IMR-90 (cell line): ENCODE data around the gene CCNG1. TPM values are rescaled to one million over a fixed set of nuclear protein-coding genes. Genes with fewer than 3 reads are reported as not detected.

Experiments used
- ATAC-seq: fragments of 200-7000 bp; cut with Tn5 transposase; 2 replicates; pipeline ENCODE4 v1.9.1; 2020; ENCODE audit warnings: low read depth, mild to moderate bottlenecking, moderate library complexity
- BruUV-seq: library from RNA; stranded (reverse); fragments of 400-500 nt; replicated peaks from 2 replicates; lab custom pipeline; 2021; lab: Mats Ljungman, UMichigan
- CTCF ChIA-PET: fragments of 300-600 bp; formaldehyde crosslinking; extraction: SDS; loops from one replicate; lab custom pipeline; 2021; ENCODE audit warnings: antibody characterized with exemption; lab: Yijun Ruan, JAX
- POLR2A ChIA-PET: fragments of 300-600 bp; sonication (Branson Sonifier 250); formaldehyde crosslinking; loops from one replicate; lab custom pipeline; 2022; ENCODE audit warnings: antibody characterized with exemption; ENCODE audit not compliant: unreplicated experiment; lab: Charles Lee
- DNase-seq: peaks from one replicate; pipeline ENCODE4 v3.0.0; 2013
- H2AFZ ChIP-seq: replicated peaks from 2 replicates; pipeline ENCODE3; 2013; ENCODE audit warnings: low read length, mild to moderate bottlenecking; ENCODE audit not compliant: poor library complexity
- H2AK5ac ChIP-seq: 2 replicates; pipeline ENCODE4 v1.6.1; 2013; ENCODE audit warnings: low read depth, low read length, inconsistent platforms
- H2AK9ac ChIP-seq: replicated peaks from 2 replicates; pipeline ENCODE3; 2013; ENCODE audit warnings: mild to moderate bottlenecking, low read depth, low read length, moderate library complexity; ENCODE audit not compliant: poor library complexity
- H2BK120ac ChIP-seq: 2 replicates; pipeline ENCODE4 v1.6.1; 2013; ENCODE audit warnings: low read depth, low read length, inconsistent platforms
- H2BK15ac ChIP-seq: 3 replicates; pipeline ENCODE4 v1.6.1; 2013; ENCODE audit warnings: low read depth, low read length, inconsistent platforms
- H2BK20ac ChIP-seq: 2 replicates; pipeline ENCODE4 v1.6.1; 2013; ENCODE audit warnings: low read depth, mild to moderate bottlenecking, inconsistent platforms, low read length, moderate library complexity
- H2BK5ac ChIP-seq: 2 replicates; pipeline ENCODE4 v1.6.1; 2013; ENCODE audit warnings: mild to moderate bottlenecking, low read depth, low read length, inconsistent platforms; ENCODE audit not compliant: poor library complexity, severe bottlenecking
- H3K14ac ChIP-seq: replicated peaks from 2 replicates; pipeline ENCODE4 v1.6.1; 2013; ENCODE audit warnings: low read depth, low read length, inconsistent platforms
- H3K18ac ChIP-seq: 2 replicates; pipeline ENCODE4 v1.6.1; 2013; ENCODE audit warnings: low read depth, low read length, control low read depth
- H3K23ac ChIP-seq: 2 replicates; pipeline ENCODE4 v1.6.1; 2013; ENCODE audit warnings: low read depth, low read length, inconsistent platforms
- H3K27ac ChIP-seq: 2 replicates; pipeline ENCODE4 v1.5.1; 2013; ENCODE audit warnings: mild to moderate bottlenecking, control low read depth, low read length; ENCODE audit not compliant: insufficient read depth
- H3K27me3 ChIP-seq: 2 replicates; pipeline ENCODE4 v1.6.1; 2013; ENCODE audit warnings: low read length; ENCODE audit not compliant: control insufficient read depth, insufficient read depth
- H3K36me3 ChIP-seq: 2 replicates; pipeline ENCODE4 v1.6.1; 2013; ENCODE audit warnings: low read length, mixed read lengths; ENCODE audit not compliant: control insufficient read depth, insufficient read depth
- H3K4ac ChIP-seq: 2 replicates; pipeline ENCODE4 v1.6.1; 2013; ENCODE audit warnings: low read depth, low read length, inconsistent platforms
- H3K4me1 ChIP-seq: 2 replicates; pipeline ENCODE4 v1.6.1; 2013; ENCODE audit warnings: low read length, mixed read lengths; ENCODE audit not compliant: control insufficient read depth, insufficient read depth
- H3K4me2 ChIP-seq: 2 replicates; pipeline ENCODE4 v1.6.1; 2013; ENCODE audit warnings: low read depth, mild to moderate bottlenecking, control low read depth, low read length, moderate library complexity
- H3K4me3 ChIP-seq: 2 replicates; pipeline ENCODE4 v1.5.1; 2013; ENCODE audit warnings: low read depth, mild to moderate bottlenecking, control low read depth, low read length, moderate library complexity; ENCODE audit not compliant: insufficient read depth
- H3K56ac ChIP-seq: 2 replicates; pipeline ENCODE4 v1.6.1; 2013; ENCODE audit warnings: low read length, inconsistent platforms; ENCODE audit not compliant: insufficient read depth; ENCODE audit errors: extremely low read depth
- H3K79me1 ChIP-seq, 2 experiments: 2 replicates each; pipeline ENCODE4 v1.6.1; 2013; ENCODE audit warnings: low read length in 2 of 2, inconsistent platforms in 1 of 2, low read depth in 1 of 2
- H3K9ac ChIP-seq: 2 replicates; pipeline ENCODE4 v1.6.1; 2013; ENCODE audit warnings: low read depth, low read length, control low read depth
- H3K9me1 ChIP-seq: 2 replicates; pipeline ENCODE4 v1.6.1; 2013; ENCODE audit warnings: low read length, inconsistent platforms; ENCODE audit not compliant: insufficient read depth
- H3K9me3 ChIP-seq: 2 replicates; pipeline ENCODE4 v1.6.1; 2013; ENCODE audit warnings: low read length; ENCODE audit not compliant: control insufficient read depth, insufficient read depth
- H4K20me1 ChIP-seq: 2 replicates; pipeline ENCODE4 v1.6.1; 2013; ENCODE audit warnings: low read length, inconsistent platforms; ENCODE audit not compliant: insufficient read depth
- H4K5ac ChIP-seq: 2 replicates; pipeline ENCODE4 v1.6.1; 2013; ENCODE audit warnings: mild to moderate bottlenecking, low read depth, low read length, control low read depth
- H4K8ac ChIP-seq, 2 experiments: 2 replicates each; pipeline ENCODE4 v1.6.1; 2013; ENCODE audit warnings: low read depth in 2 of 2, low read length in 2 of 2, control low read depth in 1 of 2, inconsistent platforms in 1 of 2
- H4K91ac ChIP-seq: 2 replicates; pipeline ENCODE4 v1.6.1; 2013; ENCODE audit warnings: low read depth, low read length, inconsistent platforms; ENCODE audit not compliant: insufficient read depth
- CHD1 ChIP-seq: IDR thresholded peaks from 2 replicates; pipeline ENCODE4 v1.6.1; 2012; ENCODE audit warnings: low read depth, low read length, improper control_type of control experiment
- MAZ ChIP-seq: IDR thresholded peaks from 2 replicates; pipeline ENCODE4 v1.6.1; 2012; ENCODE audit warnings: low read depth, mild to moderate bottlenecking, low read length, improper control_type of control experiment, moderate library complexity, borderline replicate concordance
- MXI1 ChIP-seq: IDR thresholded peaks from 2 replicates; pipeline ENCODE4 v1.6.1; 2012; ENCODE audit warnings: low read depth, mild to moderate bottlenecking, low read length, moderate library complexity, borderline replicate concordance
- NFE2L2 ChIP-seq: fragments of 150-350 bp; IDR thresholded peaks from 2 replicates; pipeline ENCODE4 v1.6.1; 2016; ENCODE audit warnings: low read depth, mild to moderate bottlenecking, low read length
- USF2 ChIP-seq: fragments of 150-350 bp; IDR thresholded peaks from 2 replicates; pipeline ENCODE4 v1.6.1; 2017; ENCODE audit warnings: mild to moderate bottlenecking, antibody characterized with exemption, low read length, low read depth
- WGBS, 2 experiments: methylation state at CpG; one replicate each; pipeline versions ENCODE4 v1.1.5 to v1.1.7; 2013; ENCODE audit warnings: missing lambda C conversion rate in 2 of 2; ENCODE audit not compliant: insufficient read length in 1 of 2; ENCODE audit errors: extremely low coverage in 2 of 2; 5-methylcytosine and 5-hydroxymethylcytosine counted together
- dilution Hi-C: fragments of 300-500 bp; cut with HindIII; formaldehyde crosslinking; loops from one replicate; pipeline ENCODE4 v1.14.3; 2018; ENCODE audit warnings: low sequenced_read_pairs; ENCODE audit not compliant: unreplicated experiment
- in situ Hi-C: fragments of 300-500 bp; cut with MboI; formaldehyde crosslinking; loops from 3 replicates; pipeline ENCODE4 v1.14.3; 2019; ENCODE audit warnings: low sequenced_read_pairs, inconsistent platforms, mixed read lengths
- intact Hi-C: fragments of 100-400 bp; cut with micrococcal nuclease; formaldehyde crosslinking; loops from 2 replicates; pipeline ENCODE4 v1.10.0; 2022
- polyA plus RNA-seq, 3 experiments: library from polyadenylated mRNA; depleted of rRNA; stranded (reverse); fragments of >200 nt; gene quantifications; 2 replicates each; pipeline ENCODE4 v1.2.3, GENCODE V29; 2012; ENCODE audit warnings: low replicate concordance in 1 of 3
- total RNA-seq: library from RNA; depleted of rRNA; stranded (reverse); fragments of >200 nt; gene quantifications from 2 replicates; pipeline ENCODE4 v1.2.3, GENCODE V29; 2012

CCNG1 gene
- total and polyA plus RNA-seq, 2 of the 4 experiments (the other 2 are of a cell fraction): 72.0 to 382 TPM

- TF ChIP-seq NFE2L2 (no peak), USF2 (no peak), MXI1 (no peak), MAZ (no peak), CHD1 (no peak)
- POLR2A ChIA-PET: no interaction called here
- H3K4me1 ChIP-seq: no peaks in the 10 kb centered on the region
- no peak overlapping the region for H3K18ac ChIP-seq
- H3K4ac ChIP-seq: no peak overlapping the region
- H2BK15ac ChIP-seq: no peak overlapping the region
- H3K79me1 ChIP-seq: 0 out of 4 replicates have a peak, but pooled peaks cover 0 to under 1% of the 10 kb centered on the region in 2 experiments
- no peak overlapping the region for H3K23ac ChIP-seq
- no peak overlapping the region for H3K4me3 ChIP-seq
- H3K9me3 ChIP-seq: no peaks in the 10 kb centered on the region
- no peak overlapping the region for H4K91ac ChIP-seq
- in situ Hi-C loops: no loop called here
- H2BK120ac ChIP-seq: no peak overlapping the region
- no peak overlapping the region for H3K4me2 ChIP-seq
- H2BK20ac ChIP-seq: no peak overlapping the region
- ATAC-seq (no peak), DNase-seq (no peak)
- no peak overlapping the region for H3K14ac ChIP-seq
- H3K9me1 ChIP-seq: no peaks in the 10 kb centered on the region
- no peak overlapping the region for H2AFZ ChIP-seq
- H3K27me3 ChIP-seq: no peaks in the 10 kb centered on the region
- no peak overlapping the region for H2AK5ac ChIP-seq
- no peak overlapping the region for H4K8ac ChIP-seq
- H3K56ac ChIP-seq: no peak overlapping the region
- WGBS, 2 experiments: 44% methylated on average over 1 of the region's 1 CpG; no CpG with 5 or more reads in 1 of the 2 experiments
- CTCF ChIA-PET: no interaction called here
- H3K36me3 ChIP-seq: no peaks in the 10 kb centered on the region
- dilution Hi-C loops: no loop called here
- no TSS peak for BruUV-seq
- no peak overlapping the region for H2BK5ac ChIP-seq
- H3K9ac ChIP-seq: no peak overlapping the region
- H4K5ac ChIP-seq: no peak overlapping the region
- no peak overlapping the region for H2AK9ac ChIP-seq
- no peak overlapping the region for H3K27ac ChIP-seq
- intact Hi-C loops: no loop called here
- no peaks in the 10 kb centered on the region for H4K20me1 ChIP-seq
These were observed 4.9 kb upstream of the CCNG1 start for GRCh38 chr5:163432544-163432943.
